ENCODE data around the gene ACSL5. TPM values are rescaled to one million over a fixed set of nuclear protein-coding genes. Genes with fewer than 3 reads are reported as not detected.
A peak's percentile ranks its signal among the peaks of the same experiment; 100 is the strongest.

The ACSL5 gene
- total RNA-seq, 1 donor = 2.6 TPM

GRCh38 chr10:112359606-112360307 is 14.2 kb upstream of the ACSL5 start:
- H3K4me3 ChIP-seq (ENCODE audit: low read depth, low read length) = no peak overlapping the region
- TF ChIP-seq CTCF (IDR thresholded peaks at IDR 0.05; ENCODE audit: insufficient read depth, low read length) = no peak
- DNase-seq (ENCODE audit: low read depth) = no peak

GRCh38 chr10:112360308-112361270 is 13.3 kb upstream of the ACSL5 start:
- DNase-seq (ENCODE audit: low read depth) = peak; percentile 73
- TF ChIP-seq CTCF (IDR thresholded peaks at IDR 0.05; ENCODE audit: insufficient read depth, low read length) = no peak
- no peak overlapping the region for H3K4me3 ChIP-seq (ENCODE audit: low read depth, low read length)

- DNase-seq (ENCODE audit: low read depth) = peak; percentile 74
- peak; percentile 7 for TF ChIP-seq CTCF (IDR thresholded peaks at IDR 0.05; ENCODE audit: insufficient read depth, low read length)
- no peak overlapping the region for H3K4me3 ChIP-seq (ENCODE audit: low read depth, low read length)
Measured at GRCh38 chr10:112361951-112362751, 11.8 kb upstream of the ACSL5 start.

- peak; percentile 52 for DNase-seq (ENCODE audit: low read depth)
- no peak overlapping the region for H3K4me3 ChIP-seq (ENCODE audit: low read depth, low read length)
- no peak for TF ChIP-seq CTCF (IDR thresholded peaks at IDR 0.05; ENCODE audit: insufficient read depth, low read length)
Measured at GRCh38 chr10:112362833-112363232, 11.1 kb upstream of the ACSL5 start.

- no peak for TF ChIP-seq CTCF (IDR thresholded peaks at IDR 0.05; ENCODE audit: insufficient read depth, low read length)
- no peak overlapping the region for H3K4me3 ChIP-seq (ENCODE audit: low read depth, low read length)
- DNase-seq (ENCODE audit: low read depth) = no peak
Measured at GRCh38 chr10:112363696-112364688, 9.9 kb upstream of the ACSL5 start.

Data from fibroblast of the aortic adventitia (primary cell).